ENCODE measurements around the gene USP43.

- TF ChIP-seq GATA2 (IDR thresholded peaks at IDR 0.05; ENCODE audit: low read depth, low read length) = no peak
- TF ChIP-seq GATA3 (IDR thresholded peaks at IDR 0.05; ENCODE audit: low read depth, low read length) = no peak
These were observed 57.8 kb downstream of the USP43 start for GRCh38 chr17:9702914-9703780.
